HepG2 (cell line): Measurements from ENCODE around the gene CCDC88C. TPM values are rescaled to one million over a fixed set of nuclear protein-coding genes. Genes with fewer than 3 reads are reported as not detected.

Source experiments
- CHD2 ChIP-seq: IDR thresholded peaks from 2 replicates; pipeline ENCODE4 v1.6.1; 2011; ENCODE audit warnings: low read depth, low read length, improper control_type of control experiment
- CREB1 ChIP-seq, 2 experiments: fragments of 450-650 bp in 1 of 2; IDR thresholded peaks; 2 replicates each; pipeline ENCODE4 v1.6.1; 2016 to 2017; ENCODE audit warnings: control low read depth in 1 of 2, mild to moderate bottlenecking in 1 of 2, missing compliant biosample characterization in 1 of 2, missing genetic modification characterization in 1 of 2
- GABPB1 ChIP-seq: IDR thresholded peaks from 2 replicates; pipeline ENCODE4 v1.6.1; 2016; ENCODE audit warnings: mild to moderate bottlenecking, missing genetic modification reagents, moderate library complexity, missing compliant biosample characterization
- KLF13 ChIP-seq: sonication (generic); formaldehyde crosslinking; IDR thresholded peaks from 2 replicates; pipeline ENCODE4 v1.4.0; 2020; ENCODE audit warnings: mild to moderate bottlenecking, missing genetic modification reagents
- KLF15 ChIP-seq: sonication (generic); formaldehyde crosslinking; IDR thresholded peaks from 2 replicates; pipeline ENCODE4 v1.8.1; 2023; ENCODE audit warnings: borderline replicate concordance, mild to moderate bottlenecking, inconsistent platforms, missing genetic modification reagents, mixed read lengths
- MAF1 ChIP-seq: sonication (generic); formaldehyde crosslinking; IDR thresholded peaks from 2 replicates; pipeline ENCODE4 v1.5.0; 2020; ENCODE audit warnings: missing genetic modification reagents, borderline replicate concordance
- MTF2 ChIP-seq: sonication (generic); formaldehyde crosslinking; IDR thresholded peaks from 2 replicates; pipeline ENCODE4 v1.5.0; 2020; ENCODE audit warnings: missing genetic modification reagents, borderline replicate concordance
- NCOA1 ChIP-seq: sonication (generic); formaldehyde crosslinking; IDR thresholded peaks from 2 replicates; pipeline ENCODE4 v1.9.0; 2021; ENCODE audit warnings: missing genetic modification reagents
- NPAS2 ChIP-seq: sonication (generic); formaldehyde crosslinking; IDR thresholded peaks from 2 replicates; pipeline ENCODE4 v1.8.0; 2022; ENCODE audit warnings: mild to moderate bottlenecking, missing genetic modification reagents, borderline replicate concordance
- PCBP2 ChIP-seq: fragments of 200-400 bp; formaldehyde crosslinking; optimal IDR thresholded peaks from 2 replicates; pipeline ENCODE3; 2018; ENCODE audit warnings: low read length, low read depth; ENCODE audit not compliant: poor library complexity, severe bottlenecking
- TARDBP ChIP-seq: sonication (generic); formaldehyde crosslinking; IDR thresholded peaks from 2 replicates; pipeline ENCODE4 v1.8.0; 2022; ENCODE audit warnings: mild to moderate bottlenecking, missing genetic modification reagents
- ZBTB42 ChIP-seq: sonication (generic); formaldehyde crosslinking; IDR thresholded peaks from 2 replicates; pipeline ENCODE4 v1.5.0; 2020; ENCODE audit warnings: mild to moderate bottlenecking, missing genetic modification reagents
- ZNF510 ChIP-seq: sonication (generic); formaldehyde crosslinking; IDR thresholded peaks from 2 replicates; pipeline ENCODE4 v1.4.0; 2020; ENCODE audit warnings: low read depth, mild to moderate bottlenecking, missing genetic modification reagents
- ZSCAN29 ChIP-seq: sonication (generic); formaldehyde crosslinking; conservative IDR thresholded peaks from 2 replicates; pipeline ENCODE4 v1.4.0; 2020; ENCODE audit warnings: mild to moderate bottlenecking, missing genetic modification reagents
- polyA plus RNA-seq, 8 experiments: library from polyadenylated mRNA; depleted of rRNA in 3 of 8; stranded (reverse) in 7 of 8; unstranded in 1 of 8; fragments of >200 nt; fragmentation: Illumina TruSeq in 4 of 8; extraction: Trizol in 4 of 8; gene quantifications; 2 replicates each; pipeline versions ENCODE4 v1.2.1 to v1.2.3, GENCODE V29; 2011 to 2016; ENCODE audit warnings: low read depth in 4 of 8, missing spikeins in 1 of 8, mixed read lengths in 1 of 8; ENCODE audit not compliant: insufficient read depth in 1 of 8
- total RNA-seq, 5 experiments: library from RNA; depleted of rRNA; stranded (reverse); fragments of >200 nt; fragmentation: Illumina TruSeq; extraction: Trizol; gene quantifications; 2 replicates each; pipeline ENCODE4 v1.2.3, GENCODE V29; 2016; ENCODE audit warnings: low read depth in 1 of 5
- TF ChIP-seq, protein P1 (sequence below): sonication (generic); formaldehyde crosslinking; IDR thresholded peaks from 2 replicates; pipeline ENCODE4 v1.4.0; 2020; ENCODE audit warnings: missing genetic modification reagents
- TF ChIP-seq, protein P2 (sequence below): sonication (generic); formaldehyde crosslinking; IDR thresholded peaks from 2 replicates; pipeline ENCODE4 v1.4.0; 2020; ENCODE audit warnings: missing genetic modification reagents
- TF ChIP-seq, protein P3 (sequence below): sonication (generic); formaldehyde crosslinking; IDR thresholded peaks from 2 replicates; pipeline ENCODE4 v1.5.0; 2020; ENCODE audit warnings: missing genetic modification reagents
- TF ChIP-seq, protein P4 (sequence below): sonication (generic); formaldehyde crosslinking; IDR thresholded peaks from 2 replicates; pipeline ENCODE4 v1.4.0; 2020; ENCODE audit warnings: missing genetic modification reagents
- TF ChIP-seq, protein P5 (sequence below): sonication (generic); formaldehyde crosslinking; conservative IDR thresholded peaks from 2 replicates; pipeline ENCODE4 v1.4.0; 2020; ENCODE audit warnings: missing genetic modification reagents

CCDC88C gene
- total and polyA plus RNA-seq, 2 of the 13 experiments (the other 11 are each of a cell fraction or from before 2014, with no cell fraction given): 3.6 to 11.7 TPM

DNA sequence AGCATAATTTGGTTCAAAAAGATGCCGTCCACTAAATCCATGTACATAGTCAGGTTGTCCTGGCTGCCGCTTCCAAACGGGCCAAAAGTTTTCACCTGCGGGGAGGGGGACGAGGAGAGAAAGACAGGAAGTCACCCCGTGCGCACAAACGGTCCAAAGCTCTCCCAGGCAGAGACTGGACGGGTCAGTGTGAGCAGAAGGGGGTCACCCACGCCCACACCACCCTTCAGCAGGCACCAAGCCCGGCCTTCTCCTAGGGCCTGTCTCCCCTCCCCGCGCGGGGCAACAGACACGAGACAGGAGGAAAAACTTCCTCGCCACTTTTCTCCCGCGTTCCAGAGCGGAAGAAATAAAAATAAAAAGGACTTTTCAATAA is 888 bp downstream of the CCDC88C start (continued):
- TF ChIP-seq, protein P1, sequence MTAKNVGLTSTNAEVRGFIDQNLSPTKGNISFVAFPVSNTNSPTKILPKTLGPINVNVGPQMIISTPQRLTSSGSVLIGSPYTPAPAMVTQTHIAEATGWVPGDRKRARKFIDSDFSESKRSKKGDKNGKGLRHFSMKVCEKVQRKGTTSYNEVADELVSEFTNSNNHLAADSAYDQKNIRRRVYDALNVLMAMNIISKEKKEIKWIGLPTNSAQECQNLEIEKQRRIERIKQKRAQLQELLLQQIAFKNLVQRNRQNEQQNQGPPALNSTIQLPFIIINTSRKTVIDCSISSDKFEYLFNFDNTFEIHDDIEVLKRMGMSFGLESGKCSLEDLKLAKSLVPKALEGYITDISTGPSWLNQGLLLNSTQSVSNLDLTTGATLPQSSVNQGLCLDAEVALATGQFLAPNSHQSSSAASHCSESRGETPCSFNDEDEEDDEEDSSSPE (CRISPR knock-in tag): no peak
- TF ChIP-seq ZBTB42 (CRISPR knock-in tag) (no peak), KLF15 (CRISPR knock-in tag) (no peak), MTF2 (CRISPR knock-in tag) (no peak), ZSCAN29 (CRISPR knock-in tag) (no peak), ZNF510 (no peak), GABPB1 (CRISPR knock-in tag) (peak; percentile 40; the same call in 1 of the 2 replicates), NPAS2 (CRISPR knock-in tag) (no peak), NCOA1 (CRISPR knock-in tag) (no peak), PCBP2 (no peak), CHD2 (no peak), KLF13 (CRISPR knock-in tag) (no peak), CREB1 (IDR thresholded peaks at IDR 0.05) (no peak), CREB1 (CRISPR knock-in tag; IDR thresholded peaks at IDR 0.05) (no peak), TARDBP (CRISPR knock-in tag) (0 out of 2 replicates have a peak, but pooled peaks have one; percentile 46), MAF1 (CRISPR knock-in tag) (no peak)
- TF ChIP-seq, protein P2, sequence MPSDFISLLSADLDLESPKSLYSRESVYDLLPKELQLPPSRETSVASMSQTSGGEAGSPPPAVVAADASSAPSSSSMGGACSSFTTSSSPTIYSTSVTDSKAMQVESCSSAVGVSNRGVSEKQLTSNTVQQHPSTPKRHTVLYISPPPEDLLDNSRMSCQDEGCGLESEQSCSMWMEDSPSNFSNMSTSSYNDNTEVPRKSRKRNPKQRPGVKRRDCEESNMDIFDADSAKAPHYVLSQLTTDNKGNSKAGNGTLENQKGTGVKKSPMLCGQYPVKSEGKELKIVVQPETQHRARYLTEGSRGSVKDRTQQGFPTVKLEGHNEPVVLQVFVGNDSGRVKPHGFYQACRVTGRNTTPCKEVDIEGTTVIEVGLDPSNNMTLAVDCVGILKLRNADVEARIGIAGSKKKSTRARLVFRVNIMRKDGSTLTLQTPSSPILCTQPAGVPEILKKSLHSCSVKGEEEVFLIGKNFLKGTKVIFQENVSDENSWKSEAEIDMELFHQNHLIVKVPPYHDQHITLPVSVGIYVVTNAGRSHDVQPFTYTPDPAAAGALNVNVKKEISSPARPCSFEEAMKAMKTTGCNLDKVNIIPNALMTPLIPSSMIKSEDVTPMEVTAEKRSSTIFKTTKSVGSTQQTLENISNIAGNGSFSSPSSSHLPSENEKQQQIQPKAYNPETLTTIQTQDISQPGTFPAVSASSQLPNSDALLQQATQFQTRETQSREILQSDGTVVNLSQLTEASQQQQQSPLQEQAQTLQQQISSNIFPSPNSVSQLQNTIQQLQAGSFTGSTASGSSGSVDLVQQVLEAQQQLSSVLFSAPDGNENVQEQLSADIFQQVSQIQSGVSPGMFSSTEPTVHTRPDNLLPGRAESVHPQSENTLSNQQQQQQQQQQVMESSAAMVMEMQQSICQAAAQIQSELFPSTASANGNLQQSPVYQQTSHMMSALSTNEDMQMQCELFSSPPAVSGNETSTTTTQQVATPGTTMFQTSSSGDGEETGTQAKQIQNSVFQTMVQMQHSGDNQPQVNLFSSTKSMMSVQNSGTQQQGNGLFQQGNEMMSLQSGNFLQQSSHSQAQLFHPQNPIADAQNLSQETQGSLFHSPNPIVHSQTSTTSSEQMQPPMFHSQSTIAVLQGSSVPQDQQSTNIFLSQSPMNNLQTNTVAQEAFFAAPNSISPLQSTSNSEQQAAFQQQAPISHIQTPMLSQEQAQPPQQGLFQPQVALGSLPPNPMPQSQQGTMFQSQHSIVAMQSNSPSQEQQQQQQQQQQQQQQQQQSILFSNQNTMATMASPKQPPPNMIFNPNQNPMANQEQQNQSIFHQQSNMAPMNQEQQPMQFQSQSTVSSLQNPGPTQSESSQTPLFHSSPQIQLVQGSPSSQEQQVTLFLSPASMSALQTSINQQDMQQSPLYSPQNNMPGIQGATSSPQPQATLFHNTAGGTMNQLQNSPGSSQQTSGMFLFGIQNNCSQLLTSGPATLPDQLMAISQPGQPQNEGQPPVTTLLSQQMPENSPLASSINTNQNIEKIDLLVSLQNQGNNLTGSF: no peak
- TF ChIP-seq, protein P3, sequence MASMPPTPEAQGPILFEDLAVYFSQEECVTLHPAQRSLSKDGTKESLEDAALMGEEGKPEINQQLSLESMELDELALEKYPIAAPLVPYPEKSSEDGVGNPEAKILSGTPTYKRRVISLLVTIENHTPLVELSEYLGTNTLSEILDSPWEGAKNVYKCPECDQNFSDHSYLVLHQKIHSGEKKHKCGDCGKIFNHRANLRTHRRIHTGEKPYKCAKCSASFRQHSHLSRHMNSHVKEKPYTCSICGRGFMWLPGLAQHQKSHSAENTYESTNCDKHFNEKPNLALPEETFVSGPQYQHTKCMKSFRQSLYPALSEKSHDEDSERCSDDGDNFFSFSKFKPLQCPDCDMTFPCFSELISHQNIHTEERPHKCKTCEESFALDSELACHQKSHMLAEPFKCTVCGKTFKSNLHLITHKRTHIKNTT (CRISPR knock-in tag): no peak
- TF ChIP-seq, protein P4, sequence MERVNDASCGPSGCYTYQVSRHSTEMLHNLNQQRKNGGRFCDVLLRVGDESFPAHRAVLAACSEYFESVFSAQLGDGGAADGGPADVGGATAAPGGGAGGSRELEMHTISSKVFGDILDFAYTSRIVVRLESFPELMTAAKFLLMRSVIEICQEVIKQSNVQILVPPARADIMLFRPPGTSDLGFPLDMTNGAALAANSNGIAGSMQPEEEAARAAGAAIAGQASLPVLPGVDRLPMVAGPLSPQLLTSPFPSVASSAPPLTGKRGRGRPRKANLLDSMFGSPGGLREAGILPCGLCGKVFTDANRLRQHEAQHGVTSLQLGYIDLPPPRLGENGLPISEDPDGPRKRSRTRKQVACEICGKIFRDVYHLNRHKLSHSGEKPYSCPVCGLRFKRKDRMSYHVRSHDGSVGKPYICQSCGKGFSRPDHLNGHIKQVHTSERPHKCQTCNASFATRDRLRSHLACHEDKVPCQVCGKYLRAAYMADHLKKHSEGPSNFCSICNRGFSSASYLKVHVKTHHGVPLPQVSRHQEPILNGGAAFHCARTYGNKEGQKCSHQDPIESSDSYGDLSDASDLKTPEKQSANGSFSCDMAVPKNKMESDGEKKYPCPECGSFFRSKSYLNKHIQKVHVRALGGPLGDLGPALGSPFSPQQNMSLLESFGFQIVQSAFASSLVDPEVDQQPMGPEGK (CRISPR knock-in tag): peak; percentile 59; the same call in 1 of the 2 replicates
- TF ChIP-seq, protein P5, sequence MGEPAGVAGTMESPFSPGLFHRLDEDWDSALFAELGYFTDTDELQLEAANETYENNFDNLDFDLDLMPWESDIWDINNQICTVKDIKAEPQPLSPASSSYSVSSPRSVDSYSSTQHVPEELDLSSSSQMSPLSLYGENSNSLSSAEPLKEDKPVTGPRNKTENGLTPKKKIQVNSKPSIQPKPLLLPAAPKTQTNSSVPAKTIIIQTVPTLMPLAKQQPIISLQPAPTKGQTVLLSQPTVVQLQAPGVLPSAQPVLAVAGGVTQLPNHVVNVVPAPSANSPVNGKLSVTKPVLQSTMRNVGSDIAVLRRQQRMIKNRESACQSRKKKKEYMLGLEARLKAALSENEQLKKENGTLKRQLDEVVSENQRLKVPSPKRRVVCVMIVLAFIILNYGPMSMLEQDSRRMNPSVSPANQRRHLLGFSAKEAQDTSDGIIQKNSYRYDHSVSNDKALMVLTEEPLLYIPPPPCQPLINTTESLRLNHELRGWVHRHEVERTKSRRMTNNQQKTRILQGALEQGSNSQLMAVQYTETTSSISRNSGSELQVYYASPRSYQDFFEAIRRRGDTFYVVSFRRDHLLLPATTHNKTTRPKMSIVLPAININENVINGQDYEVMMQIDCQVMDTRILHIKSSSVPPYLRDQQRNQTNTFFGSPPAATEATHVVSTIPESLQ (CRISPR knock-in tag): no peak
